ENCODE measurements around the gene GFOD1.
"Not testable (repeated sequence)": the region's sequence is repeated elsewhere in the genome, so short reads cannot be mapped to it uniquely, and the experiment has no call there.

Gene GFOD1

DNA sequence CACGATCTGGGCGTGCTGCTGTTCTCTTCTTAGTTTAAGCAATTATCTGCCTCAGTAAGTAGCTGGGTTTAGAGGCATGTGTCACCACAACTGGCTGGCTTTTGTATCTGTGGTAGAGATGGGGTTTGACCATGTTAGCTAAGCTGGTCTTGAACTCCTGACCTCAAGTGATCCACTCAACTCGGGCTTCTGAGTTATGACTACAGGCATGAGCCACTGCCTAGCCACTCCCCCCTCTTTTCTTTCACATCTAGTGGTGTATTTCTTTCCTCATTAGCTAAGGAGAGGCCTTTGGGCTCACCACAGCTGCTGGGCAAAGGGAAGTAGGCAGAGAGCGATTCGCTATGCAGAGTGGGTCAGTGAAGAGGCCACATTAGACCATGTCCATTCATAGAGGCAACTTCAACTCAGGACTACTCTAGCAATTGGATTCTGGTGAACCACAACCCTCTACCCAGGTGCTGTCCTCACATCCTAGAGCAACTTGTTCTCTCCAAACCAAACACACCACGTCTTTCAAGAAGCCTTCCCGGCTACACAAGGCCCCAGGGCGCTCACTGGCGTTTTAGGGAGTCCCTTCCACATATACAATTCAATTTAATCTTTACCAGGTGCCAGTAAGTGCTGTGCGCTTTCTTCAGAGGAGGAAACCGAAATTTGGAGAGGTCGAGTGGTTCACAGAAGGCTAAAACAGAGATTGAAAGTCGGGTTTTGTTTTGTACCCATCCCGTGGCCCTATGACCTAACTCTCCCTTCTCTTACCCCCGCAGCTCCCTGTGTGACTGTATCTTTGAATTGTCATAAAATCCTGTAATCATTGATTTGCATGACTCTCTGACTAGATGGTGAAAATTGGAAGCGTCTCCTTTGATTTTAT, 26.5 kb upstream of the GFOD1 start:
- TF ChIP-seq CTCF (conservative IDR thresholded peaks at IDR 0.05; ENCODE audit: low read depth, low read length), result no peak
- Histone ChIP-seq H3K36me3 (ENCODE audit: insufficient read depth) (no peaks in the 10 kb centered on the region), H4K20me1 (ENCODE audit: insufficient read depth) (no peaks in the 10 kb centered on the region), H3K27ac (no peak overlapping the region), H3K9ac (no peak overlapping the region), H3K4me2 (no peak overlapping the region), H2AFZ (ENCODE audit: low read depth) (no peak overlapping the region), H3K79me2 (ENCODE audit: insufficient read depth, low read depth) (no peaks in the 10 kb centered on the region), H3K4me1 (ENCODE audit: low read depth, poor library complexity, severe bottlenecking) (no peaks in the 10 kb centered on the region), H3K27me3 (ENCODE audit: insufficient read depth, low read depth) (no peaks in the 10 kb centered on the region), H3K4me3 (IDR thresholded peaks at IDR 0.05; ENCODE audit: insufficient read depth, low read depth, low read length) (no peak overlapping the region)

- H3K27me3 ChIP-seq (ENCODE audit: insufficient read depth, low read depth), result no peaks in the 10 kb centered on the region
Observed at GRCh38 chr6:13512900-13513299, 25.5 kb upstream of the GFOD1 start.

DNA sequence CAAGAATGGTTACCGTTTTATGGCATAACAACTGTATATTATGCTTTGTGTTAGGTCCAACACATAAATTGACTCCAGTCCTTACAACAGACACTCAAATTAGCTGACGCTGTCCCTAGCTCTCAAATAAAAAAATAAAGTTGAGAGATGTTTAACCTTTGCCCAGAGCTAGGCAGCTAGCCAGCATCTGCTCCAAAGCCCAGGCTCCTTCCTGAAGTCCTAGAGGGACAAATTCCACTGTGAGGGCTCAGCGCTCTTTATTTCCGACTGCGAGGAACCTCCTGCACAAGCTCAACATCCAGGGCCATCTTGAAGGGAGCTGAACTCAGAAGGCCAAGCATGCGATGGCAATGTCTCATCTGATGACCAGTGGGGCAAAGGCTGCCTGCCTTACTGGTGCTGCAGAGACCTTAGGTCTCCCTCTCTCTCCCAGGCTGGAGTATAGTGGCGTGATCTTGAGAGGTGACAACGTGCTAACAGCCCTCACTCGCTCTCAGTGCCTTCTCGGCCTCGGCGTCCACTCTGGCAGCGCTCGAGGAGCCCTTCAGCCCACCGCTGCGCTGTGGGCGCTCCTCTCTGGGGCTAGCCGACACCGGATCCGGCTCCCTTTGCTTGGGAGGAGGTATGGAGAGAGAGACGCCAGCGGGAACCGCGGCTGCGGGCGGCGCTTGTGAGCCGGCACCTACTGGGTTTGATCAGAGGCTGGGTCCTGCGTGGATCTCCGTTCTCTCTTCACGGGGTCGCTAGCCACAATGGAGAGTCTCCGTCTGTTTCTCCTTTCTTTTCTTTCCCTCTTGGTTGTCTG, 24.7 kb upstream of the GFOD1 start:
- H3K27me3 ChIP-seq (ENCODE audit: insufficient read depth, low read depth), result no peaks in the 10 kb centered on the region
- no peak overlapping the region for H3K4me2 ChIP-seq
- no peak overlapping the region for H3K4me3 ChIP-seq (IDR thresholded peaks at IDR 0.05; ENCODE audit: insufficient read depth, low read depth, low read length)
- H3K9ac ChIP-seq, result no peak overlapping the region
- H3K4me1 ChIP-seq (ENCODE audit: low read depth, poor library complexity, severe bottlenecking), result no peaks in the 10 kb centered on the region
- TF ChIP-seq CTCF (conservative IDR thresholded peaks at IDR 0.05; ENCODE audit: low read depth, low read length), result no peak
- no peak overlapping the region for H2AFZ ChIP-seq (ENCODE audit: low read depth)
- H4K20me1 ChIP-seq (ENCODE audit: insufficient read depth), result no peaks in the 10 kb centered on the region
- no peaks in the 10 kb centered on the region for H3K79me2 ChIP-seq (ENCODE audit: insufficient read depth, low read depth)
- H3K27ac ChIP-seq, result no peak overlapping the region
- H3K36me3 ChIP-seq (ENCODE audit: insufficient read depth), result no peaks in the 10 kb centered on the region

More at GRCh38 chr6:13512900-13513299, 25.5 kb upstream of the GFOD1 start:
- Histone ChIP-seq H3K4me3 (IDR thresholded peaks at IDR 0.05; ENCODE audit: insufficient read depth, low read depth, low read length) (no peak overlapping the region), H3K9ac (no peak overlapping the region), H3K4me1 (ENCODE audit: low read depth, poor library complexity, severe bottlenecking) (no peaks in the 10 kb centered on the region), H3K36me3 (ENCODE audit: insufficient read depth) (no peaks in the 10 kb centered on the region), H2AFZ (ENCODE audit: low read depth) (no peak overlapping the region), H3K27ac (no peak overlapping the region), H3K79me2 (ENCODE audit: insufficient read depth, low read depth) (no peaks in the 10 kb centered on the region), H4K20me1 (ENCODE audit: insufficient read depth) (no peaks in the 10 kb centered on the region), H3K4me2 (no peak overlapping the region)
- TF ChIP-seq CTCF (conservative IDR thresholded peaks at IDR 0.05; ENCODE audit: low read depth, low read length), result no peak

- H3K4me1 ChIP-seq (ENCODE audit: low read depth, poor library complexity, severe bottlenecking); H3K36me3 ChIP-seq (ENCODE audit: insufficient read depth); H3K4me3 ChIP-seq (IDR thresholded peaks at IDR 0.05; ENCODE audit: insufficient read depth, low read depth, low read length); H3K27ac ChIP-seq; H3K27me3 ChIP-seq (ENCODE audit: insufficient read depth, low read depth); H3K79me2 ChIP-seq (ENCODE audit: insufficient read depth, low read depth); H4K20me1 ChIP-seq (ENCODE audit: insufficient read depth); H3K4me2 ChIP-seq; H3K9ac ChIP-seq; H2AFZ ChIP-seq (ENCODE audit: low read depth): not testable (repeated sequence)
Observed at GRCh38 chr6:13511141-13511571, 23.8 kb upstream of the GFOD1 start.

- H3K4me1 ChIP-seq (ENCODE audit: low read depth, poor library complexity, severe bottlenecking); H4K20me1 ChIP-seq (ENCODE audit: insufficient read depth); H3K36me3 ChIP-seq (ENCODE audit: insufficient read depth); H3K27me3 ChIP-seq (ENCODE audit: insufficient read depth, low read depth); H3K27ac ChIP-seq; H3K4me3 ChIP-seq (IDR thresholded peaks at IDR 0.05; ENCODE audit: insufficient read depth, low read depth, low read length); H3K79me2 ChIP-seq (ENCODE audit: insufficient read depth, low read depth); H3K4me2 ChIP-seq; H2AFZ ChIP-seq (ENCODE audit: low read depth); H3K9ac ChIP-seq: not testable (repeated sequence)
Observed at GRCh38 chr6:13510433-13510832, 23.0 kb upstream of the GFOD1 start.
